Stimulated activated CD8-positive, alpha-beta memory T cell treated with anti-CD3 and anti-CD28 coated beads, Interleukin-12 subunit alpha, Interleukin-12 subunit beta, amount 100 ng/mL, for 1 hour (primary cell): ENCODE measurements around the gene SRSF7.
"Not testable (repeated sequence)": the region's sequence is repeated elsewhere in the genome, so short reads cannot be mapped to it uniquely, and the experiment has no call there.

Experiments used
- DNase-seq: peaks from one replicate; pipeline ENCODE4 v3.0.0-alpha.2; 2020; ENCODE audit warnings: low read depth

The SRSF7 gene

DNA sequence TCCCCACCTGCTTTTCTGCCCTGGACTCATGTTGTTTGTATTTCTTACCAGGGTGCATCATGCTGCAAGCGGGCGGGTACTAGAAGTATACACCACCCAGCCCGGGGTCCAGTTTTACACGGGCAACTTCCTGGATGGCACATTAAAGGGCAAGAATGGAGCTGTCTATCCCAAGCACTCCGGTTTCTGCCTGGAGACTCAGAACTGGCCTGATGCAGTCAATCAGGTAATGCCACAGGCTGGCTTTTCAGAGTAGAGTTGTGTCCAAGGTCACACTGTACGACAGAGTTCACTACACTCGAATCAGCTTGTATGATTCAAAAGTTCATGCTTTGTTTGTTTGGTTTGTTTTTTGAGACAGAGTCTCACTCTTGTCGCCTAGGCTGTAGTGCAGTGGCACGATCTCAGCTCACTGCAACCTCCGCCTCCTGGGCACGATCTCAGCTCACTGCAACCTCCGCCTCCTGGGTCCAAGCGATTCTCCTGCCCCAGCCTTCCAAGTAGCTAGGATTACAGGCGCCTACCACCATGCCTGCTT is 19.4 kb downstream of the SRSF7 start:
- no peak for DNase-seq

DNA sequence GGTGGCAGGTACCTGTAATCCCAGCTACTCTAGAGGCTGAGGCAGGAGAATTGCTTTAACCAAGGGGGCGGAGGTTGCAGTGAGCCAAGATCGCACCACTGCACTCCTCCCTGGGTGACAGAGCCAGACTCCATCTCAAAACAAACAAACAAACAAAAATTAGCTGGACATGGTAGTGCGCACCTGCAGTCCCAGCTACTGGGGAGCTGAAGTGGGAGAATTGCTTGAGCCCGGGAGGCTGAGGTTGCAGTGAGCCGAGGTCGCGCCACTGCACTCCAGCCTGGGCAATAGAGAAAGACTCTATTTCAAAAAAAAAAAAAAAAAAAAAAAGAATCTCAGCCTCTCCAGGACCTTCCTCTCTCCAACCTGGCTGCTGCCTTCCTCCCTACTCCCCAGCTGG is 20.1 kb downstream of the SRSF7 start:
- DNase-seq = no peak

DNA sequence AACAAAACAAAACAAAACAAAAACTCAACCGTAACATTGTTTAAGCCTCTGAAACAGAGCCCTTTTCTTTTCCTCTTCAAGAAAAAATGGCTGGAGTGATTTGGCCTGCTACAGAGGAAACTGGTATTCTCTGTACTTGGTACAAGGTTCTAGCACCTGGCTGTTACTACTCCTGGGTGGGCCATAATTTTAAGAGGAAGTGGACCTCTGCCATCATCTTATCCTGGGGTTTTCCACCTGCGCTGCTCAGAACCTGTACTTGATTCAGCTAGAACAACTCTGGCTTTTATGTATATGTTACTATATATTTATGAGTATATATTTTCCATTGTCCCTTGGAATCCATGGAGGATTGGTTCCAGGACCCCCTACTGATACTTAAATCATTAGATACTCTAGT is 22.5 kb downstream of the SRSF7 start:
- no peak for DNase-seq

DNA sequence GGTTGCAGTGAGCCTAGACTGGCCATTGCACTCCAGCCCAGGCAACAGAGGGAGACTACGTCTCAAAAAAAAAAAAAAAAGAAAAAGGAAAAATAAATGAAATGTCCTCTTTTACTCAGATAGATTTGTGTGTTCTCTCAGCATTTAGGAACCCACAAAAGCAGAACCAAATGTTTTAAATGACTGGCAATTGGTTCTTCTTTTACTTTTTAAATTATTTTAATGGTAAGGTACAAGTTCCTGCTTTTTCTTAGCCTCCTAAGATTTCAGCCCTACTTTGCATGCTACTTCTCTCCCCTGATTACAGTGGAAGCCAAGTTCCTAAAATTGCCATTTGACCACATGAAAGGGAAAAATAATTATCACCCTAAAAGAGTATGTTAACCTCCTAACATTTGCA is 23.5 kb downstream of the SRSF7 start:
- DNase-seq = no peak

DNA sequence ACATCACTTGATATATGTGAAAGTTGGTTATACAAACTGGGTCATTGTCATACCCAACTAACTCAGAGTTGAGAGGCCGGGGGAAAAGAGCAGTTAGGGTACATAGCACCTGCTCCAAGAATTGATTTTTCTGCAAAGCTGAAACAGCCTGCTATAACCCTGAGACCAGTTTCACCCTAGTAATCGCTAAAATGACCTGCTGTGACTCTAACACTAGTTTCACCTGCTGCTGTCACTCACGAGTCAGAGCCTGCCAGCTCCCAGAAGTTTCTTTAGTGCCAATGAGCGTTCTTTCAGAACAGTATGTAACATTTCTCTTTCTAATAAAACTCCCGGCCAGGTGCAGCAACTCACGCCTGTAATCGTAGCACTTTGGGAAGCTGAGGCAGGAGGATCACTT is 28.0 kb downstream of the SRSF7 start:
- DNase-seq = no peak

DNA sequence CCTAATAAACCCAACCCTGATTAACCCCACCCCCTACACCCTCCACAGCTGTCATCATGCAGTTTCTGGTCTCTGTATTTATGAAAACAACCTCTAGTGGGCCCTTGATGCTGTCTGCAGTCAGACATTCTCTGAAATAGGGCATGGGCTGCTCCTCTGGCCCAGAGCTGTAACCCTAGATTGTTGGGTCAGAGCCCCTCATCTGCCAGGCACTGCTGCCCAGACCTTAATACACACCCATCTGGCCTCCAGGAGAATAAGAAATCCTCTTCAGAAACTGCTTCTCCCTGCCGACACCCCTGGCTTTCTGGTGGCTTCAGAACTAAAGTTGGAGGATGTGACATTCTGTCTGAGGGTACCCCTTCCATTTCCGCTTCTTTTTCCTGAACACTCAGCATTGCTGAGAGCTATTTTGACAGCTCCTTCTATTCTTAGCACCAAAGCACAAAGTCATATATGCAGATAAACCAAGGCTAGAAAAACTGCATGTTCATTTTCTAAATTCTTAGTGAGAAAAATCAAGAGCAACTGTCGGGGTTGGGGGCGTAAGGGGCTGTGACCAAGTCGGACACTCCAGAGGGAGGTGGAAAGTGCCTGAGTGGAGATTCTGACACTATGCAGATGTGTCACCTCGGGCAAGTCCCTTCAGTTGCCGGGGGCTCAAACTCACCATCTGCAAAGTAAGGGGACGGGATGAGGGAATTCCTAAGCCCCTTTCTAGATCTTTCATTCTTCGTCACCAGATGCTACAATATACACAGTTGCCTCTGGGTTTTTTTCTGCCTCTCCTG is 28.7 kb downstream of the SRSF7 start:
- DNase-seq = no peak

DNA sequence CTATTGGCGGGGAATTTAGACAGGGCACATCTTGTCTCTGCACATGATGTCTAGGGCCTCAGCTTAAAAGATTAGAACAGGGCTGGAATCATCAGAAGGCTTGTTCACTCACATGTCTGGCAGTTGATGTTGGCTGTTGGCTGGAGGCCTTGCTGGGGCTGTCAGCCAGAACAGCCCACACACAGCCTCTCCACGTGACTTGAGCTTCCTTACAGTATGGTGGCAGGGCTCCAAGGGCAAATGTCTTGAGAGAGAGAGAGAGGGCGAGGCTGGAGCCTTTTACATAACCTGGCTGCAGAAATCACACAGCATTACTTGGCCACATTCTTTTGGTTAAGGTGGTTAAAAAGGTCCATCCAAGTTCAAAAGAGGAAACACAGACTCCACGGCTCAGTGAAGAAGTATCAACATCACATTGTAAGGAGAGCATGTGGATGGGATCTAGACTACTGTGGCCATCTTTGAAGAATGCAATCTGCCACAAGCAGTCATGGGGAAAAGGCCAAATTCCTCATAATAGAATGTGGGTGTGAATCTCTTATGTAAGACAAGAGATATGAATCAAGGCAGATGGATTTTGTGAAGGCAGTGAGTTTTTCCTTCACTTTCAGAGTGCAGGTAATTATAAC is 30.4 kb downstream of the SRSF7 start:
- DNase-seq = no peak

DNA sequence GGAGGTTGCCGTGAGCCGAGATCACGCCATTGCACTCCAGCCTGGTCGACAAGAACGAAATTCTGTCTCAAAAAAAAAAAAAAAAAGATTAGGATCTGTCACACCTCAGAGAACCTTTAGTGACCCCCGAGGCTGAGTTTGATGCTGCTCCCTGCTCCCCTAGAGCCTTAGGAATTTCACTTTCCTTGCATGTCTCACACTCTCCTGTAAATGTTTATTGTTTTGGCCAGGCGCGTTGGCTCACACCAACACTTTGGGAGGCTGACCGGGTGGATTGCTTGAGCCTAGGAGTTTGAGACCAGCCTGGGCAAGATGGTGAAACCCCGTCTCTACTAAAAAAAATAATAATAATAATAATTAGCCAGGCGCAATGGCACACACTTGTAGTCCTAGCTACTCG is 31.5 kb downstream of the SRSF7 start:
- no peak for DNase-seq

DNA sequence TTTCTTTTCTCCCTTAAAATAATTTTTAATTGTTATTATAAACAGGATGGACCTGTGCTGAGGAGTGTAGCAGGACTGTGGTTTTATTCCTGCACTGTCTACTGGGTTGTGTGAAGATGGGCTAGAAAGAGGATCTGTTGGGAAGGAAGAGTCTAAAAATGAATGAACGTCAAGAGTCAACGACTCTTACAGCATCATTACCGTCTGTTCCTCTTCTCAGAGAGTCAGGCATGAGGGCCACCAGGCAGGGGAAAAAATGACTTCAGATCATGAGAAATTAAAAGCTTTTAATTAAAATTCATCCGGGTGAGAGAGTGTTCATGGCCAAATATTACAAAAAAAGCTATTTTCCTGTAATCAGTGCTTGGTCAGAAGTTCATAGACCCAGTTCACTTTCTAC is 32.6 kb downstream of the SRSF7 start:
- DNase-seq = no peak

DNA sequence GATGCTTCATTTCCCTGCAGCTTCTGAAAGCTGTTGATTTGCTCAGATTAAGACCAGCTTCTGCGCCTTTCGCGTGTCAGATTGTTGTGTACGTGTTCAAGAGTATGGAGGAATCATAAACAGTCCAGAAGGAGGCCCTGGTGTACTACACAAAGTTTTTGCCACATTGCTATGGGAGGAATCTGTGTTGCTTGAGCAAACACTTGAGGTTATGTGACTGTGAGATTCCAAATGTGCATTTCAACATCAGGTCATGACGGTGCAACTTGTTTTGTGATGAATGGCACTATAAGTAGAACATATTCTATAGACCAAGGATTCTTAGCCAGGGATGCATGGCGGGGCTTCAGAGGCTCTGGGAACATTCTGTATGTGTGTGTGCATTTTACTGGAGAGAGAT is 35.0 kb downstream of the SRSF7 start:
- no peak for DNase-seq

DNA sequence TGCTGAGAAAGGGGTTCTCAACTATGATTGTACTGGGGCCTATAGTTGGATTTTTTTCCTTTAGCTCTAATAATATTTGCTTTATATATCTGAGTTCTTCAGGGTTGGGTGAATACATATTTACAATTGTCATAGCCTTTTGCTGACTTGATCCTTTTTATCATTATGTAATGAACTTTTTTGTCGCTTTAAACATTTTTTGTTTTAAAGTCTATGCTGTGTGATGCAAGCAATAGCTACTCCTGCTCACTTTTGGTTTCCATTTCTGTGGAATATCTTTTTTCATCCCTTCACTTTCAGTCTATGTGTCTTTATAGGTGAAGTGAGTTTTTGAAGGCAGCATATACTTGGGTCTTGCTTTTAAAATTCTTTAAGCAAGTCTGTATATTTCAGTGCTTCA is 36.2 kb downstream of the SRSF7 start:
- DNase-seq = not testable (repeated sequence)

DNA sequence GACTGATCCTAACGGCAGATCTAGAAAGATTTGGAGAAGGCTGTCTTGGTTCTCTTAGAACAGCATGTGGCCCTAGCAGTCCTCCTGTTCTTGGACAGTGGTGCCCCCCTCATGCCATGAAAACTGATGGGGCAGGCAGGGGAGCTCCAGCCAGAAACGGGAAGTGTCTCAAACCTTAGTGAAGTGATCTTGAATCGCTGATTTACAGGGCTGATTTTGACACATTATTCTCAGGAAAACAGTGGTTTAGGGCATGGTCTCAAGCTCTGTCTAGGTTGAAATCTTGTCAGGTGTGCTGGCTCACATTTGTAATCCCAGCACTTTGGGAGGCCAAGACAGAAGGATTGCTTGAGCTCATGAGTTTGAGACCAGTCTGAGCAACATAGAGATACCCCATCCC is 37.8 kb downstream of the SRSF7 start:
- no peak for DNase-seq

DNA sequence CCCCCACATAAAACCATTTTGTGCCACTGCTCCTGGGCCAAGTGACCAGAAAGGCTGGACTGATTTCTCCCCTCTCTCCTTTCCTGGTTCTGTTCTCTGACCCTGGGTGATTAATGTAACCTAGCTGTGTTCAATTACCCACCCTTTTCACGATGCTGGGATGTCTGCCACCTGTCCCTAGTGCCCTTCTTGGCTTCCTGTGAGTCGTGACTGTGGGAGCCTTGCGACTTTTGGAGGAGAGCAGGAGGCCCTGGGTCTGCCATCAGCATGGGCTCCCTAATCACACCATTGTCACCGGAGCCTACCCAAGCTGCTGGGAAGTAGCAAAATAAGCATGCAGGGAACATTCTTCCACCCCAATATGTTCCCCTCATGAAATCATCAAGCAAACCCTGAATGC is 38.3 kb downstream of the SRSF7 start:
- DNase-seq = no peak

DNA sequence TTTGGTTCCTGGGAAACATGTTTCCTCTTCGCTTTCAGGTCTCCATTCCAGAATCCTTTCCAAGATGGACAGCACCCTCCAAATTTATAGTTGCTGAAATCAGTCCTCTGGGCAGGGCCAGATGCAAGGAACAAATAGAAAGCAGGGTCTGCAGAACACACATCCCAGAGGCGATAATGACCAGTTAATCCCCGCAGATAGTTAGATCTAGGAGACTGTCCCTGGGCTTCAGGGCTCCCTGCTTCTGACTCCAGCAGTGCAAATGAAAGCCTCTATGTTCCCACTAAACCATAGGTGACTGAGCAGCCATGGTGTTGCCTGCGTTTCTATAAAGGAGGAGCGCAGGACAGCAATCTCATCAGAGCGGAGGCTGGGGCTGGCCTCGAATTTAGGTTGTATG is 38.7 kb downstream of the SRSF7 start:
- DNase-seq = no peak

DNA sequence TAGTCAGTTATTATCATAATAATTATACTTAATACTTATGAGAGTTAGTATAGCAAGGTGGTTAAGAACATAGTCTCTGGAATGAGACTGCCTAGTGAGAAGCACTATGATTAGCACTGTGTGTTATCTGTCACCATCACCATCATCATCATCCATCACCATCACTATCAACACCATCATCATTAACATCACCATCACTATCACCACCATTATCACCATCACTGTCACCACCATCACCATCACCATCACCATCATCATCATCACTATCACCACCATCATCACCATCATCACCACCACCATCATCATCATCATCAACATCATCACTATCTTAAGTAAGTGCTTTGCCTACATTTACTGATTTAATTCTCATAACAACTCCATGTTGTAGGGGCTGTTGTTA is 39.6 kb downstream of the SRSF7 start:
- no peak for DNase-seq

DNA sequence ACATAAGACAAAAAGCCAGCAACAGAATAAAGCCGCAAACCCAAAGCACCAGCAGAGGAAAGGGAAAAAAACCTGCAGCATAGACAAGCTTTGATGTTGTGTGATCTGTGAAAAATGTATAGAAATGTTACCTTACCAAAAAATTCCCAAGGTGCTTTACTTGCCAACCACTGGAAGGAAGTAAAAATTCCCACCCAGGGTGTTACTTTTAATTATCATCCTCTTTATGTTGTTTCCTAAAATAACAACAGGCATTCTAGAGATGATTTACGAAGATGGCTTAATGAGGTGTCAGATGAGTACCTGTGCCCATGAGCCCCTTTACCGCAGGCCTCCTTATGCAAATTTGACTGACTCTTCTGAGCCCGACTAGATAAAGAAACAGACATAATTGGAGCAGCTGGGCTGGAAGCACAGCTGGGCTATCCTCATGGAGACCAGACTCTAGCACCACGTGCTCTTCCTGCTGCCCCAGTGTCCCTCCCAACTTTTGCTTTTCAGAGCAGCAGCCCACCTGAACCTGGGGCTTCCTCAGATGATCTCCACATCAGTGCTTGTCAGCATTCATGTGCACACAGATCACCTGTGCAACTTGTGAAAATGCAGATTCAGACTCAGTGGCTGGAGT is 41.5 kb downstream of the SRSF7 start:
- no peak for DNase-seq

DNA sequence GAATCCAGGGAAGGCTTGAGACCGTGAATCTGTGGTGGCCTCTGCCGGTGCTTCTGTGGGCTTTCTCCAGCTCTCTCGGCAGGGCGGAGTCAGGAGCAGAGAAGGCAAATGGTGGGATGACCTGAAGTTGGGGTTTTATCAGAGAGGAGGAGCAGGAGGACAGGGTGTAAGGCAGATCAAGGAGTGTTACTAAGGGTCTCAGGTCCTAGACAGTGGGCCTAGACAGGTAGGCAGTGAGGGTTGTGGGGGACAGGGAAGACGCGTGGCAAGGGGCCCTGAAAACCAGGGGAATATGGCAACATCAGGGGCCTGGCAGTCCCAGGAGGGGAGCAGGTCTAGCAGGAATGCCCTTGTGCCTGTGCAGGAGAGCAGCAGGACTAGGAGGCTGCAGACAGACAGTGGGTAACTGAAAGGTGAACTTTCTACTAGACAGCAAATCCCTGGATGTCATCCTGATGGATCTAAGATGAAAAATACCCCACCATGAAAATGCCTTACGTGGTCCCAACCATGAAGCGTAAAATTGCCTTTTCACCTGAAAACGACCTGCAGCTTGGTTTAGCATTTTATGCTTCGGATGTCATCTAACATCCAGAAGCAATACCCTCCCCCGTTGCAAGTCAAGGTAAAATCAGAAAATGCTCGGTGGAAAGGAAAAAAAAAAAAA is 42.1 kb downstream of the SRSF7 start:
- DNase-seq = no peak

DNA sequence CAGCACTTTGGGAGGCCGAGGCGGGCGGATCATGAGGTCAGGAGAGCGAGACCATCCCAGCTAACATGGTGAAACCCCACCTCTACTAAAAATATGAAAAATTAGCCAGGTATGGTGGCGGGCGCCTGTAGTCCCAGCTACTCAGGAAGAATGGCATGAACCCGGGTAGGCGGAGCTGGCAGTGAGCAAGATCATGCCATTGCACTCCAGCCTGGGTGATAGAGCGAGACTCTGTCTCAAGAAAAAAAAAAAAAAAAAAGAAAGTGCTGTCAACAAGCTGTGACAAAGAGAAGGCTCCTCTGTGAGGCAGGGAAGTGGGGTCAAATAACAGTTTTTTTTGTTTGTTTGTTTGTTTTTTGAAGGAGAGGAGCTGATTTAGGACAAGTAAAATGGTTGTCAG is 42.7 kb downstream of the SRSF7 start:
- not testable (repeated sequence) for DNase-seq

DNA sequence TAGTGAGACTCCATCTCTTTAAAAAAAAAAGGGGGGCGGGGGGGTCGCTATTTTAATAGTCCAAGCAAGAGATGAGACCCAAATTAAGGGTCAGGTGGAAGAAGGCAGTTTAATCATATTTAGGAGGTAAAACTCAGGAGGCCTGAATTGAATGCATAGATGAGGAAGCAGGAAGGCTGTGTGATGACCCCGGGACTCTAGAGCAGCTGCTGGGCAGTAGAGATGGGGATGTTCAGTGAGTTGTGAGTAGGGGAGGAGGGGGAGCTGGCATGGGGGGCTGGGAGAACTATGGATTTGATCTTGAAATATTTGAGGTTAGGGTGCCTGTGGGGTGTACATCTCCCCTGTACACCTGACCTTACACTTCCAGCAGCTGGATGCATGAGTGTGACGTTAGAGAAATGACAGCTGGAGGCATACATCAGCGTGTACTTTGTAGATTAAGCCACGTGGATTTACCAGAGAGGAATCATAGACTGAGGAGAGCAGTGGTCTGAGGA is 44.3 kb downstream of the SRSF7 start:
- DNase-seq = no peak

DNA sequence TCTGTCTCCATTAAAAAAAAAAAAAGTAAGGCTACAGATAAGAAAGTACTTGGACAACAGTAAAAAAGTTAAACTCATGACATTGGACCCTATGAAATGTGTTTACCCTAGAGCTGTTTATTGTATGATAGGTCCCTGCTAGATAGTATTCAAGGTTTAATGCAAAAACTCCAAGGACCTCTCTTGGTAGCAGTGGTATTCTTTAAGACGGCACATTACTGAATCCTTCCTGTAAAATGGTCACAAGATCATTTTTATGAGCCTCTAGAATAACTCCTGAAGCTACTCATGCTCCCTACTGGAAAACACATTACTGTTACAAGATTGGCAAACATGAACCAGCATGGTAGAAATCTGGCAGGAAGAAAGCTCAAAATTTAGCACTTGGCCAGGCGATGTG is 46.5 kb downstream of the SRSF7 start:
- DNase-seq = no peak

DNA sequence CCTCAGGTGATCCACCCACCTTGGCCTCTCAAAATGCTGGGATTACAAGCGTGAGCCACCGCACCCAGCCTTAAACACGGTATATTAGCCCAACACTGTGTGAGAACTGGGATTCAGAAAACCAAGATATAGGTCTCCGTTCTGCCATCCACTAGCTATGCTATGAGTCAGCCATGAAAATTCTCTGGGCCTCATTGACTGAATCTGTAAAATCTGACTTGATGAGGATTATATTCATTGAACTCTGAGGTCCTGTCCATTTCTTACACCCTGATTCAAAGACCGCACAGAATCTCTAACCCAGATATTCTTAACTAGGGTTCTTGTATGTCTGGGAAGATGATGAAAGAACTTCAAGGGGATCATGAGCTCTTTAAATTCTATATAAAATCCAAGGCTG is 47.8 kb downstream of the SRSF7 start:
- not testable (repeated sequence) for DNase-seq

DNA sequence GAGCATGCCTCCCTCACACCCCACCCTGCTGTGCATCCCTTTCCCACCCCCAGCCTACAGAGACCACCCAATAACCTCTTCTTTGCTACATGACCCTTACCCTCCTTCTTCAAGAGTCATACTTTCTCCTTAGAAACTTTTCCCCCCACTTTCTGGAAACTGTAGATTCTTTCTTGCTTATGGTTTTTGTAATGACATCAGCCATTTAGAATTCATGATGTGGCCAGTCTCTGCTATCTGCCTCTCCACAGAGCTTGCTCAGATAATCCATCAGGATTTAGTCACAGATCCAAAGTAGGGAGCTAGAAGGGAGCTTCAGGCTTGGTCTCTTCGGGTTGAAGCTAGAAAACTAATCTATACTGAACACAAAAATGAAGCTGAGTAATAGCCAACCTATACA is 48.7 kb downstream of the SRSF7 start:
- DNase-seq = no peak

DNA sequence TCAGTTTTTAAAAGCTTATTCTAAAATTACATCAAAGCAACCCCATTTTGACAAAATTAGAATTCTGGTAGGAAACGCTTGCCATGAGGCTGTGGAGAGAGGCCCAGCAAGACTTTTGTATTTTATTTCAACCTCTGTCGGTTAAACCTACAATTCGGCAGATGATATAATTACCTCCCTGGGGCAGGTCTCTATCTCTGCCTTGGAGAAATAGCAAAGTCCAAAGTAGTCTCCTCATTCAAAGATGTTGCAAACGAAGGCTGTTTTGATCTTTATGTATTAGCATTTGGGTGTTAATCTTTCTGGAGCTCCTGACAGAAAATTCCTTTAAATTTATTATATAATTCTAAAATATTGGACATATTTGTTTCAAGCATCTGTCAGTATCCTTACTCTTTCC is 49.6 kb downstream of the SRSF7 start:
- no peak for DNase-seq
